Stimulated activated CD8-positive, alpha-beta memory T cell treated with anti-CD3 and anti-CD28 coated beads, Interleukin-4, amount 100 ng/mL, for 24 hours (primary cell): ENCODE measurements around the gene UTP25.

Experiments
- DNase-seq: peaks from one replicate; pipeline ENCODE4 v3.0.0-alpha.2; 2020; ENCODE audit warnings: low read depth

Gene UTP25

GRCh38 chr1:209805875-209806760 is 21.7 kb upstream of the UTP25 start, which contains the start of gene IRF6:
Gene IRF6 (minus strand): TSS chr1:209806142. CDS start chr1:209801413, 4,729 bp downstream.
- peak; percentile 67 for DNase-seq

GRCh38 chr1:209807509-209807908 is 20.3 kb upstream of the UTP25 start:
- DNase-seq: no peak

GRCh38 chr1:209808059-209808581 is 19.7 kb upstream of the UTP25 start:
- DNase-seq: no peak

GRCh38 chr1:209809611-209810010 is 18.2 kb upstream of the UTP25 start:
- no peak for DNase-seq

GRCh38 chr1:209810783-209811182 is 17.0 kb upstream of the UTP25 start:
- no peak for DNase-seq

GRCh38 chr1:209813902-209814301 is 13.9 kb upstream of the UTP25 start:
- DNase-seq: no peak

GRCh38 chr1:209815490-209815889 is 12.3 kb upstream of the UTP25 start:
- DNase-seq: no peak

- DNase-seq: no peak
Observed at GRCh38 chr1:209815931-209816341, 11.8 kb upstream of the UTP25 start.

GRCh38 chr1:209816923-209817322 is 10.8 kb upstream of the UTP25 start:
- DNase-seq: no peak

GRCh38 chr1:209817691-209818090 is 10.1 kb upstream of the UTP25 start:
- no peak for DNase-seq

- no peak for DNase-seq
Observed at GRCh38 chr1:209819058-209819457, 8.7 kb upstream of the UTP25 start.

GRCh38 chr1:209820986-209821385 is 6.8 kb upstream of the UTP25 start:
- no peak for DNase-seq

GRCh38 chr1:209822706-209823105 is 5.1 kb upstream of the UTP25 start:
- no peak for DNase-seq

GRCh38 chr1:209823143-209824041 is 4.4 kb upstream of the UTP25 start:
- DNase-seq: no peak

GRCh38 chr1:209825591-209826434 is 2.0 kb upstream of the UTP25 start:
- no peak for DNase-seq

- no peak for DNase-seq
Observed at GRCh38 chr1:209829716-209830115, 1.9 kb downstream of the UTP25 start.

GRCh38 chr1:209830722-209831121 is 3.0 kb downstream of the UTP25 start:
- no peak for DNase-seq

- no peak for DNase-seq
Observed at GRCh38 chr1:209831615-209832014, 3.8 kb downstream of the UTP25 start.

- no peak for DNase-seq
Observed at GRCh38 chr1:209835782-209836298, 8.1 kb downstream of the UTP25 start.

GRCh38 chr1:209837671-209838070 is 9.9 kb downstream of the UTP25 start:
- DNase-seq: no peak

- DNase-seq: no peak
Observed at GRCh38 chr1:209838537-209838936, 10.8 kb downstream of the UTP25 start.
